Measurements from ENCODE around the gene SLC22A12. TPM values are rescaled to one million over a fixed set of nuclear protein-coding genes. Genes with fewer than 3 reads are reported as not detected.

SLC22A12 gene
- total and polyA plus RNA-seq, 2 donors from 2014 or later: 5.3 to 85.9 TPM

DNA sequence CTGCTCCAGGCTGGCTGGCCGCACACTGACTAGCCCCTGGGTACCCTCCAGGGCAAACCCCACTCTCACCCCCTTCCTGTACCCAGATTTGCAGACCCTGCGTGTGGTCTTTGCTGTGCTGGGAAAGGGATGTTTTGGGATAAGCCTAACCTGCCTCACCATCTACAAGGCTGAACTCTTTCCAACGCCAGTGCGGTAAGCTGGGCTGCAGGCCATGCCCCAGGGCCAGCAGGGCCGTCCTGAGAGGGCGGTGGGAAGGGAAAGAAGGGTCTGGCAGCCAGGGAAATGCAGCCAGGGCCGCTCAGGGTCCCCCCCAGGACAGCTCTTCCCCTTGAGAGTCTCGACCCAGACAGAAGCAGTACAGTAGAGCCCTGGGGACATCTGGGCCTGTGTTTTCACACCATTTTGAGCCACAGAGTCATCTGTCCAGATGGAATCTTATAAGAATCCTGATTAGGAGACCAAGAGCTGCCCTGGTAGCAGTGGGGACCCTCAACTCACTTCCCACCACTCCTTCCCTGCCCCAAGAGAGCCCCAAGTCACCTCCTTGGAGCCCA is 22.4 kb upstream of the SLC22A12 start:
- Histone ChIP-seq H3K27me3 (ENCODE audit: control insufficient read depth, insufficient read depth, low read length) (no peaks in the 10 kb centered on the region), H3K27ac (ENCODE audit: low read depth in 2 of 2, low read length in 2 of 2) (no peak overlapping the region), H3K4me3 (ENCODE audit: low read length in 3 of 3) (no peak overlapping the region), H3K36me3 (ENCODE audit: control insufficient read depth in 2 of 3, insufficient read depth in 3 of 3, low read length in 3 of 3) (peaks cover 0 to 3% (median 0%) of the 10 kb centered on the region in 3 donors), H3K9ac (ENCODE audit: low read length in 3 of 3) (no peak overlapping the region), H3K9me3 (ENCODE audit: control insufficient read depth in 2 of 3, insufficient read depth in 1 of 3, low read length in 3 of 3) (no peaks in the 10 kb centered on the region), H3K4me1 (ENCODE audit: control insufficient read depth in 2 of 3, insufficient read depth in 2 of 3, low read depth in 1 of 3, low read length in 3 of 3) (no peaks in the 10 kb centered on the region)
- FAIRE-seq (no peak), DNase-seq (peak in 2 of 5 donors; percentile 3 to 35)
- TF ChIP-seq, protein P1, sequence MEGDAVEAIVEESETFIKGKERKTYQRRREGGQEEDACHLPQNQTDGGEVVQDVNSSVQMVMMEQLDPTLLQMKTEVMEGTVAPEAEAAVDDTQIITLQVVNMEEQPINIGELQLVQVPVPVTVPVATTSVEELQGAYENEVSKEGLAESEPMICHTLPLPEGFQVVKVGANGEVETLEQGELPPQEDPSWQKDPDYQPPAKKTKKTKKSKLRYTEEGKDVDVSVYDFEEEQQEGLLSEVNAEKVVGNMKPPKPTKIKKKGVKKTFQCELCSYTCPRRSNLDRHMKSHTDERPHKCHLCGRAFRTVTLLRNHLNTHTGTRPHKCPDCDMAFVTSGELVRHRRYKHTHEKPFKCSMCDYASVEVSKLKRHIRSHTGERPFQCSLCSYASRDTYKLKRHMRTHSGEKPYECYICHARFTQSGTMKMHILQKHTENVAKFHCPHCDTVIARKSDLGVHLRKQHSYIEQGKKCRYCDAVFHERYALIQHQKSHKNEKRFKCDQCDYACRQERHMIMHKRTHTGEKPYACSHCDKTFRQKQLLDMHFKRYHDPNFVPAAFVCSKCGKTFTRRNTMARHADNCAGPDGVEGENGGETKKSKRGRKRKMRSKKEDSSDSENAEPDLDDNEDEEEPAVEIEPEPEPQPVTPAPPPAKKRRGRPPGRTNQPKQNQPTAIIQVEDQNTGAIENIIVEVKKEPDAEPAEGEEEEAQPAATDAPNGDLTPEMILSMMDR (IDR thresholded peaks at IDR 0.05; ENCODE audit: borderline replicate concordance, extremely low read depth, insufficient read depth): no peak
- intact Hi-C loops (cut with DNase I): no loop called here

GRCh38 chr11:64569300-64569970 is 21.6 kb upstream of the SLC22A12 start:
- peaks cover 0 to 3% (median 0%) of the 10 kb centered on the region in 3 donors for H3K36me3 ChIP-seq (ENCODE audit: control insufficient read depth in 2 of 3, insufficient read depth in 3 of 3, low read length in 3 of 3)
- DNase-seq (peak in 1 of 5 donors; percentile 5), FAIRE-seq (no peak)
- H3K9me3 ChIP-seq (ENCODE audit: control insufficient read depth in 2 of 3, insufficient read depth in 1 of 3, low read length in 3 of 3): no peaks in the 10 kb centered on the region
- intact Hi-C loops (cut with DNase I): no loop called here
- H3K27me3 ChIP-seq (ENCODE audit: control insufficient read depth, insufficient read depth, low read length): no peaks in the 10 kb centered on the region
- no peaks in the 10 kb centered on the region for H3K4me1 ChIP-seq (ENCODE audit: control insufficient read depth in 2 of 3, insufficient read depth in 2 of 3, low read depth in 1 of 3, low read length in 3 of 3)
- TF ChIP-seq, protein P1 (IDR thresholded peaks at IDR 0.05; ENCODE audit: borderline replicate concordance, extremely low read depth, insufficient read depth): no peak
- H3K4me3 ChIP-seq (ENCODE audit: low read length in 3 of 3): no peak overlapping the region
- H3K9ac ChIP-seq (ENCODE audit: low read length in 3 of 3): no peak overlapping the region
- H3K27ac ChIP-seq (ENCODE audit: low read depth in 2 of 2, low read length in 2 of 2): no peak overlapping the region

DNA sequence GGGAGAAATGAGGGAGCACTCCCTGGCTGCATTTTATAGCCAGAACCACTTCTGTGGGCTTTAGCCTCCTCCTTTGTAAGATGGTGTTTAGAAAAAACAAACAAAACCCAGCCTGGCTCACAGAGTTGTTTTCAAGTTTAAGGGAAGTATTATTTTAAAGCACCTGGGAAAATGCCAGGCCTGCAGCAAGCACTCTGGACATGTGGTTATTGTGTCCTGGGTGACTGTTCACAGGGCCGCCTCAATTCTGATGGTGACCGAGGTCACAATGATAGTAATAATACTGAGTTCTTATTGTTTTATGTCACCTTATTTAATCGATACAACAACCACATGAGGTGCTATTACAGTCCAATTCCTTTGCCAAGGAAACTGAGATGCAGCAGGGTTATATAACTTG is 20.7 kb upstream of the SLC22A12 start:
- H3K9ac ChIP-seq (ENCODE audit: low read length in 3 of 3): no peak overlapping the region
- no peaks in the 10 kb centered on the region for H3K36me3 ChIP-seq (ENCODE audit: control insufficient read depth in 2 of 3, insufficient read depth in 3 of 3, low read length in 3 of 3)
- H3K4me3 ChIP-seq (ENCODE audit: low read length in 3 of 3): no peak overlapping the region
- H3K9me3 ChIP-seq (ENCODE audit: control insufficient read depth in 2 of 3, insufficient read depth in 1 of 3, low read length in 3 of 3): no peaks in the 10 kb centered on the region
- no peaks in the 10 kb centered on the region for H3K4me1 ChIP-seq (ENCODE audit: control insufficient read depth in 2 of 3, insufficient read depth in 2 of 3, low read depth in 1 of 3, low read length in 3 of 3)
- DNase-seq (no peak), FAIRE-seq (no peak)
- intact Hi-C loops (cut with DNase I): no loop called here
- no peak overlapping the region for H3K27ac ChIP-seq (ENCODE audit: low read depth in 2 of 2, low read length in 2 of 2)
- H3K27me3 ChIP-seq (ENCODE audit: control insufficient read depth, insufficient read depth, low read length): no peaks in the 10 kb centered on the region
- TF ChIP-seq, protein P1 (IDR thresholded peaks at IDR 0.05; ENCODE audit: borderline replicate concordance, extremely low read depth, insufficient read depth): no peak

All from kidney (tissue), 14 donors.